ENCODE data around the gene HJURP. TPM values are rescaled to one million over a fixed set of nuclear protein-coding genes. Genes with fewer than 3 reads are reported as not detected.

HJURP gene
- total RNA-seq, 4 donors from 2014 or later: under 0.01 to 0.23 (median 0.19) TPM; not detected in 1

- H3K9me3 ChIP-seq: no peaks in the 10 kb centered on the region
- H3K4me3 ChIP-seq: no peak overlapping the region
- no peak for TF ChIP-seq EP300 (IDR thresholded peaks at IDR 0.05)
- TF ChIP-seq POLR2AphosphoS5 (IDR thresholded peaks at IDR 0.05): no peak
- TF ChIP-seq CTCF (IDR thresholded peaks at IDR 0.05): no peak
- TF ChIP-seq POLR2A (IDR thresholded peaks at IDR 0.05; ENCODE audit: low read depth): no peak
- WGBS: 92% methylated on average over 3 of the region's 3 CpGs
- intact Hi-C loops (cut with DNase I): no loop called here
- H3K27me3 ChIP-seq: peaks cover 0 to 5% (median 0%) of the 10 kb centered on the region in 4 donors
- DNase-seq (ENCODE audit: extremely low spot score): no peak
- no peaks in the 10 kb centered on the region for H3K36me3 ChIP-seq
- H3K4me1 ChIP-seq: no peaks in the 10 kb centered on the region
- no peak overlapping the region for H3K27ac ChIP-seq (replicated peaks in 1 of 4)
Measured at GRCh38 chr2:233821196-233821595, 33.1 kb downstream of the HJURP start.

- Histone ChIP-seq H3K4me1 (no peaks in the 10 kb centered on the region), H3K9me3 (no peaks in the 10 kb centered on the region), H3K4me3 (no peak overlapping the region), H3K27ac (replicated peaks in 1 of 4) (no peak overlapping the region), H3K27me3 (peaks cover 0 to 5% (median 0%) of the 10 kb centered on the region in 4 donors), H3K36me3 (no peaks in the 10 kb centered on the region)
- intact Hi-C loops (cut with DNase I): no loop called here
- WGBS: 83% methylated on average over 1 of the region's 6 CpGs
- no peak for DNase-seq (ENCODE audit: extremely low spot score)
- TF ChIP-seq EP300 (IDR thresholded peaks at IDR 0.05) (no peak), CTCF (IDR thresholded peaks at IDR 0.05) (no peak), POLR2A (IDR thresholded peaks at IDR 0.05; ENCODE audit: low read depth) (no peak), POLR2AphosphoS5 (IDR thresholded peaks at IDR 0.05) (no peak)
Measured at GRCh38 chr2:233820774-233821105, 33.6 kb downstream of the HJURP start.

- no peak for TF ChIP-seq POLR2A (IDR thresholded peaks at IDR 0.05; ENCODE audit: low read depth)
- TF ChIP-seq POLR2AphosphoS5 (IDR thresholded peaks at IDR 0.05): no peak
- TF ChIP-seq EP300 (IDR thresholded peaks at IDR 0.05): no peak
- TF ChIP-seq CTCF (IDR thresholded peaks at IDR 0.05): no peak
- intact Hi-C loops (cut with DNase I): no loop called here
- Histone ChIP-seq H3K36me3 (no peaks in the 10 kb centered on the region), H3K27ac (replicated peaks in 1 of 4) (no peak overlapping the region), H3K4me1 (no peaks in the 10 kb centered on the region), H3K9me3 (no peaks in the 10 kb centered on the region), H3K4me3 (no peak overlapping the region), H3K27me3 (peaks cover 0 to 5% (median 0%) of the 10 kb centered on the region in 4 donors)
- no peak for DNase-seq (ENCODE audit: extremely low spot score)
- 25% methylated on average over 2 of the region's 18 CpGs for WGBS
Measured at GRCh38 chr2:233819884-233820773, 34.2 kb downstream of the HJURP start.

GRCh38 chr2:233818639-233819621, 35.4 kb downstream of the HJURP start:
- Histone ChIP-seq H3K9me3 (no peaks in the 10 kb centered on the region), H3K27ac (replicated peaks in 1 of 4) (no peak overlapping the region), H3K4me3 (no peak overlapping the region), H3K4me1 (no peaks in the 10 kb centered on the region), H3K36me3 (no peaks in the 10 kb centered on the region), H3K27me3 (peaks cover 0 to 5% (median 0%) of the 10 kb centered on the region in 4 donors)
- 85% methylated on average over 14 of the region's 17 CpGs for WGBS
- TF ChIP-seq POLR2AphosphoS5 (IDR thresholded peaks at IDR 0.05) (no peak), EP300 (IDR thresholded peaks at IDR 0.05) (no peak), POLR2A (IDR thresholded peaks at IDR 0.05; ENCODE audit: low read depth) (no peak)
- intact Hi-C loops (cut with DNase I): no loop called here
- no peak for DNase-seq (ENCODE audit: extremely low spot score)

Measured in esophagus muscularis mucosa (tissue), 4 donors.